Fibroblast of the conjunctiva (primary cell): Measurements from ENCODE around the gene TXNDC16.
A peak's percentile ranks its signal among the peaks of the same experiment; 100 is the strongest.
"Not testable (repeated sequence)": the region's sequence is repeated elsewhere in the genome, so short reads cannot be mapped to it uniquely, and the experiment has no call there.

Experiments used
- DNase-seq: peaks from one replicate; pipeline ENCODE4 v3.0.0-alpha.2; 2010; ENCODE audit warnings: low read depth

Gene TXNDC16

GRCh38 chr14:52538623-52539022 lies 13.7 kb downstream of the TXNDC16 start:
- no peak for DNase-seq

- DNase-seq, result no peak
These were observed 16.0 kb downstream of the TXNDC16 start for GRCh38 chr14:52536269-52536668.

- DNase-seq, result no peak
These were observed 20.8 kb downstream of the TXNDC16 start for GRCh38 chr14:52531481-52531880.

GRCh38 chr14:52527052-52527451 lies 25.3 kb downstream of the TXNDC16 start:
- DNase-seq, result no peak

- DNase-seq, result no peak
These were observed 29.5 kb downstream of the TXNDC16 start for GRCh38 chr14:52522581-52523345.

- no peak for DNase-seq
These were observed 30.3 kb downstream of the TXNDC16 start for GRCh38 chr14:52522033-52522432.

GRCh38 chr14:52514046-52514811 lies 38.1 kb downstream of the TXNDC16 start:
- no peak for DNase-seq

- no peak for DNase-seq
These were observed 39.1 kb downstream of the TXNDC16 start for GRCh38 chr14:52513249-52513648.

- DNase-seq, result no peak
These were observed 57.9 kb downstream of the TXNDC16 start for GRCh38 chr14:52494444-52494843.

GRCh38 chr14:52485350-52485960 lies 66.8 kb downstream of the TXNDC16 start:
- DNase-seq, result no peak

- DNase-seq, result no peak
These were observed 70.4 kb downstream of the TXNDC16 start for GRCh38 chr14:52481864-52482263.

- DNase-seq, result peak; percentile 57
These were observed 78.7 kb downstream of the TXNDC16 start for GRCh38 chr14:52473557-52473956.

- no peak for DNase-seq
These were observed 79.6 kb downstream of the TXNDC16 start for GRCh38 chr14:52472728-52473127.

GRCh38 chr14:52472251-52472650 lies 80.1 kb downstream of the TXNDC16 start:
- not testable (repeated sequence) for DNase-seq

GRCh38 chr14:52467515-52468266 lies 84.6 kb downstream of the TXNDC16 start:
- no peak for DNase-seq

- no peak for DNase-seq
These were observed 88.1 kb downstream of the TXNDC16 start for GRCh38 chr14:52464175-52464574.

- DNase-seq, result no peak
These were observed 88.9 kb downstream of the TXNDC16 start for GRCh38 chr14:52463375-52463774.

- no peak for DNase-seq
These were observed 90.6 kb downstream of the TXNDC16 start for GRCh38 chr14:52461721-52462120.

- no peak for DNase-seq
These were observed 93.6 kb downstream of the TXNDC16 start for GRCh38 chr14:52458721-52459085.

- DNase-seq, result no peak
These were observed 94.9 kb downstream of the TXNDC16 start for GRCh38 chr14:52457411-52457810.

- no peak for DNase-seq
These were observed 96.8 kb downstream of the TXNDC16 start for GRCh38 chr14:52455291-52456088.
